Hindlimb muscle (tissue), 1 donor: ENCODE results near the gene SH3BP5. TPM values are rescaled to one million over a fixed set of nuclear protein-coding genes. Genes with fewer than 3 reads are reported as not detected.

ENCODE experiments used
- DNase-seq: peaks from one replicate; pipeline ENCODE4 v3.0.0-alpha.2; 2013
- polyA plus RNA-seq: library from polyadenylated mRNA; unstranded; fragments of 120-200 nt; gene quantifications from one replicate; pipeline ENCODE4 v1.2.1, GENCODE V29; 2013; ENCODE audit not compliant: insufficient read length

Gene SH3BP5
- polyA plus RNA-seq, 1 donor, result 31.9 TPM

GRCh38 chr3:15273227-15273626 lies 59.2 kb downstream of the SH3BP5 start:
- DNase-seq, result no peak

DNA sequence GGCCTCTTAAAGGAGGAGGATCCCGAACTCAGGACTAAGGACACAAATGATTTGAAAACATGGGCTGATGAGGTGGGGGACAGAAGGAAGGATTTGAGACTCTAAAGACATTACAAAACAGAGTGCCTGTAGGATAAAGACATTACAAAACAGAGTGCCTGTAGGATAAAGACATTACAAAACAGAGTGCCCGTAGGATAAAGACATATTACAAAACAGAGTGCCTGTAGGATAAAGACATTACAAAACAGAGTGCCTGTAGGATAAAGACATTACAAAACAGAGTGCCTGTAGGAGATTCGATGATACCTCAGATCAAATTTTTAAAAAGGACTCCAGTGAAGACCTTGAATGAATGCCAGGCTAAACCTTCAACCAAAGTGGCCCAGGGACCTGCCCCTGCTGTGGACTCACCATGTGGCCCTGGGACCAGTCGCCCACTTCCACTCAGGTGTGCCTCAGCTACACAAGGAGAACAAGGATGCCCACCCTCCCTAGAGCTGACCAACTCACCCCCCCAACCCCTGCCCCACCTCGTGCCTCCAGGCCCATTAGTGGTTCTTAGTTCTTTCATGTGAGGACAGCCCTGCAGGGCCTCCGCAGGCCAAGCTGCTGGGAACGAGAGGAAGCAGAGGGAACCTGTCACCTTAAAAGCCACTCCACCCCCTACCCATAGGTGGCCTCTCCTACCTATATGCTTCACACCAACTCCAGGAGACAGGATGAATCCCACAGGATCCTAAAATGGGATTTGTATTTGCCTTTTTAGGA lies 59.8 kb downstream of the SH3BP5 start:
- no peak for DNase-seq

DNA sequence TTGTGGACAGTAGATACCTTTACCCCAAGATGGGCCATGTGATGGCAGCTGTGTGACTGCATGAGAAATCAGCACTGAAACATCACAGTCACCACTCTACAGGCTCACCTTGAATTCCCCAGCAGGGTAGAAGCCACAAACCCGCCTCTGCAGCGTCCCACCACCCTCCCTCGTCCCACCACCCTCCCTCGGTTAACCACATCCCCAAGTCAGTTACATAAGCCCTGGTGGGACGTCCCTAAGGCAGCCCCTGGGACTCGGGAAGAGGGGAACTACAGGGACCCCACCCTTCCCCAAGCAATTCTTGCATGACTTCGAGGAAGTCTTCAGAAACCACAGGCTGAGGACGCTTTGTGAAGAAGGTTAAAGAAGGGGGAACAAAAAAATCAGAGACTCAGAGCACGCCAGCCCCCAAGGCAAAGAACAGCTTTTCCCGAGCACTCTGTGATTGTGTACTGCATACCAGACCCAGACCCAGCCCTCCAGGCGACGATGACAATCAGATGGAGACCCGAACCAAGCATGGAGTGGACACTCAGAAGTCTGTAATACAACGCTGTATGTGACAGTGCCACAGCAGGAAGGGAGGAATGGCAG lies 60.5 kb downstream of the SH3BP5 start:
- DNase-seq, result no peak

DNA sequence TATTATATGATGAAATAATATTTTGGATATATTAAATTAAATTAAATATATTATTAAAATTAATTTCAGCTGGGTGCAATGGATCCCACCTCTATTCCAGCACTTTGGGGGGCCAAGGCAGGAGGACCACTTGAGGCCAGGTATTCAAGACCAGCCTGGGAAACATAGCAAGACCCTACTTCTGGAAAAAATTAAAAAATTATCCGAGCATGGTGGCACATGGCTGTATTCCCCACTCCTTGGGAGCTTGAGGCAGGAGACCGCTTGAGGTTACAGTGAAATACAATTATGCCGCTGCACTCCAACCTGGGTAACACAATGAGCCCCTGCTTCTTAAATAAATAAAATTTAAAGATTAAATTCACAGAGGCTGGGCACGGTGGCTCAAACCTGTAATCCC lies 61.4 kb downstream of the SH3BP5 start:
- DNase-seq, result no peak

DNA sequence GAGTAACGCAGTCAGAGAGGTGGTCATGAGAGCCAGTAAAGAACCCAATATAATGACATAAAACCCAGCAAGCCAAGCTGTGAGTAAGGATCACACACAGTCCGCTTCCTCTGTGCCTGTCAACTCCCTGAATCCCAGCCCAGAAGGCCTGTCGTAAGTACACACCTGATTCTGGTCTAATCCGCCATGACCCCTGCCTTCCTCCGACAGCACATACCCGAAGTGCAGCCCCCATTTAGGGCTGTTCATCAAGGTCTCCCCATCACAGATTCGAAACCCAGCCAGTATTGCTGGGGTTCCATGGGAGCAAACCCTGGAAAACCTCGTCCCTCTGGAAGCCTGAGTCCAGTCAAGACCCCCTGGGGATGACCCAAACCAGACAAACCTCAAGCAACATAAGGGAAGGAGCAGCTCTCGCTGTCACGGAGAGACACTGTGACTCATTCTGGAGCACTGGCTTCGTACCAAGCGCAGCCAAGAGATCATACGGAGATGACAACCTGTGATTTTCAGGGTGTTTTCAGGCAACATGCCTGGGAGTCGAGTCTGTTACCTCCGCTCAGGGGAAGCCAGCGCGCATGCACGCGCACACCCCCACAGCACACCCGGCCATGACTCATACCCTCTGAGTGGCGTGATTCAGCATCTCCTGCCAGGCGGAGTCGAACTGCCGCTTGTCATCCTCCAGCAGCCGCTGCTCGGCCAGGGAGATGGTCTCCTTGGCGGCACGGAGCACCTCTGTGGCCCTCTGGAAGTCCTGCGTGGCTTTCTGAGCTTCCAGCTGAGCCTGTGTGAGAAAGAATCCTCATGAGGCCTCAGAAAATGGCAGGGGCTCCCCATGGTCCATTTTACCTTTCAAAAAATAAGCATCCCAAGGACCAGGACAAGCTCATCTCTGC lies 63.0 kb downstream of the SH3BP5 start:
- peak; percentile 58 for DNase-seq

DNA sequence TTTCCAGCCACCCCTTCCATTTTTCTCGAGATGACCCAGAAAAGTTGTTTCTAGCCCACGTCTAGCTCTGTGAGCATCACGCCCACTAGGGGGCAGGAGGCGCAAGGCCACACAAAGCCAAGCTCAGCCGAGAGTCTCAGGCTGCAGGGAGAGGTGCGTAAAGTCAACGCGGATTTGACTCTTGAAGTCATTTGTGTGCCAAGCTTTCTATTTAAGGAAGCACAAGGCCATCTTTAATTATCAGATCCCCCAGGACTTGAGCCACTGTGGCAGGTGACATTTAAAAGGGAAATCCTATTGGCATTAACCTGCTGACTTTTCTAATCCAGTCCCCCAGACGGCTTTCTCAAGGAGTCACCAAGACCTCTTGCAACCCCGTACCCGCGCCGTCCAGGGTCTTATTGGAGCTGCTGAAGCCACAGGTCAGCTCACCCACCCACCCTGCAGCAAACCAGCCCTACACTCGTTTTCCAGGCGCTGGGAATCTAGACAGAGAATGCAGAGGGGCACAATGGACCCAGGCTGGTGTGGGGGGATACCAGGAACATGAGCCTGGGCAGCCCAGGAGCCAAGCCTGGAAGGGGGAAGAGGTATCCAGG lies 64.3 kb downstream of the SH3BP5 start:
- peak; percentile 85 for DNase-seq

DNA sequence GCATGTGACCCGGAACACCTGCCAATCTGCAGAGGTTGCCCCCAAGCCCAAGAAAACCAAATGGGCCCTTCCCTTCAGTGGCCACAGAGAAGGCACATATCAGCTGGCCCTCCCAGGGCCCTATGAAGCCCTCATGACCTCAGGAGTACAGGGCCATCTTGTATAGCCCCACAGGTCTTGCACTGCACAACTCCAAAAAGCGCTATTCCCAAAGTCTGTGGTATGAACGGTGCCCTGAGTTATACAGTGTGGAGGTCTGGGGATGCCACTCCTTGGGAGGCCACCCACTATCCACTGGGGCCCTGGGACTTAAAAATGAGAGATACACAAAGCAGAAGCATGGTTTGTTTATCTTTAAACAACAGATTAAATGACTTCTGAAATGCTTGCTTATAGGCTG lies 64.9 kb downstream of the SH3BP5 start:
- DNase-seq, result no peak

- no peak for DNase-seq
These were observed 65.6 kb downstream of the SH3BP5 start for GRCh38 chr3:15266510-15267376.

GRCh38 chr3:15265655-15266509 lies 66.5 kb downstream of the SH3BP5 start:
- no peak for DNase-seq

DNA sequence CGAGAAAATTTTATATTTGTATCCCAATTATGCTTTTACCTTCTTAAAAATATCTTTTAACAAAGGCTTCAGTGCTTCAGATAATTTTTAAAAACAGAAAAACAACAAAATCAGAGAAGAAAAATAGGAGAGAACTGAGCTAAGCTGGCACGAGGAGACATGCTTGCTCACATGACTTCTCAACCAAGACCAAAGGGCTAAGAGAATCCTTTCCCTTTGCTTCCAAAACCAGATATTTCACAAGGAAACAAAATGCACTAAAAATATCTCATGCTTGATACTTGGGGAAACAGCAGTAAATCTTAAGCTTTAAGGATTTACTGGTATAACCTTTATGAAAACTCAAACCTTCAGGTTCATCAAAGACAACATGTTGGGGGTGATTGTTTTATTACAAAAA lies 67.9 kb downstream of the SH3BP5 start:
- no peak for DNase-seq

DNA sequence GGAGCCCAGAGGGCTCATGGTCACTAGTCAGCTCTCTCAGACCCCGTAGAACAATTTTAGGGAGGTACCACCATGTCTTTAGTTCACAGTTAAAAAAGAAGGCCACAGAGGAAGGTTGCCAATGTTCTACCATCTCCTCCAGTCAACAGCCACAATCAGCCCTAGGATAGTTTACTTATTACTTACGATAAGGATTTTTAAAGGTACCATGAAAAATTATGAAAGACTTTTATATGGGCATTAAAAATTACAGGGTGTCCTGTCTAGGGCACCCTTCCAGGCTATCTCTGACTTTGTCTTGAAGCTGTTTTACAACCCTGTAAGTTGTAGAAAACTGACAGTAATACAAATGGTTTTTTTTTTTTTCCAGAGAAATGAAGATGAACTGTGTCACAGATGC lies 68.5 kb downstream of the SH3BP5 start:
- DNase-seq, result no peak

DNA sequence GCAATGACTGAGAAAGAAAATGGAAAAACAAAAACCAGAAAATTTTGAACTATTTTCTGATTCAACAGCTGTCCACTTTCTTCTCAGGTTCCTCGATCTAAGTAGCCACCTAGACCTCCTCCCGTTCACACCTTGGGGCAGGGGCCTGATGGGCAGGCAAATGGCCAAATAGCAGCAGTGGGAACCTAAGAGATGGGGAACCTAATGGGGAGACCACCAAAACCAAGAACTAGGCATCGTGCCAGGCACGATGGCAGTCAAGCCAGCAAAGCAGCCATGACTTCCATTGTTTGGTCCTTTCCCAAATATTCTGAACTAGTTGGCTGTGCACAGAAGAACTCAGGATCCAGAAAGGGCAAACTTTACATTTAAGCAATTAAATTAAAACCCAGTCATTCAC lies 69.3 kb downstream of the SH3BP5 start:
- no peak for DNase-seq

- DNase-seq, result no peak
These were observed 70.4 kb downstream of the SH3BP5 start for GRCh38 chr3:15262021-15262420.

DNA sequence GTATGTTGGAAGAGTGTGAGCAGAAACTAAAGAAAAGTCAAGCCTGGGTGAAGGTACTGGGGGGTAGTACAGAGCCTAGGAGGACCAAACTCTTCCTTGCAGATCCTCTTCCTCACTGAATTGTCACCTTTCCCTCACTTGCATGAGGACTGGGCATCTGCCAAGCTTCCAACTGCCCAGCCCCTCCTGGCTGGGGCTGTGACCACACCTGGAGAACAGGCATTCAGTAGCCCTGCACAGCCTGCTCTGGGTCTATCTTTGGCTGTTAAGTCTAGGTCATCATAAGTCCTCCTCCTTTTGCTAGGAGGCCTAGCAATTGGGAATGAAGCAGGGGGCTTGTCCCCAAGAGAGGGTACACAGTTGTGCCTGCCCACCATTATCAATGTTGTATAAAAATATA lies 71.1 kb downstream of the SH3BP5 start:
- no peak for DNase-seq

DNA sequence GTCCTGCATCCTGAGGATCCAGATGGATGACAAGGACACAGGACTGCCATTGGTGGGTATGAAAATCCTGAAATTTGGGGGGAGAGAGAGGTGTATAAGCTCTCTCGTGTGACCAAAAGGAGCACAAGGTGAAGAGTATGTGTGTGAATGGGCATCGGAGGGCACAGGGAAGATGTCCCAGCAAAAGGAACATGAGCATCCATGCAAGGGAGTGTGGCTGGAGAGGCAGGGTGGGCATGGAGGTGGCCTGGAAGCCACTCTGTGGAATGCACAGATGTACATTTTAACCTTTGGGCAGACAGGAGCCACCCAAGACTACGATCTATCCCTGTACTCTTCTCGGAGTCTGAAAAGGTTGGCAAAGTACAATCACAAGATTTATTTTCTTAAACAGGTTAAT lies 71.9 kb downstream of the SH3BP5 start:
- no peak for DNase-seq

DNA sequence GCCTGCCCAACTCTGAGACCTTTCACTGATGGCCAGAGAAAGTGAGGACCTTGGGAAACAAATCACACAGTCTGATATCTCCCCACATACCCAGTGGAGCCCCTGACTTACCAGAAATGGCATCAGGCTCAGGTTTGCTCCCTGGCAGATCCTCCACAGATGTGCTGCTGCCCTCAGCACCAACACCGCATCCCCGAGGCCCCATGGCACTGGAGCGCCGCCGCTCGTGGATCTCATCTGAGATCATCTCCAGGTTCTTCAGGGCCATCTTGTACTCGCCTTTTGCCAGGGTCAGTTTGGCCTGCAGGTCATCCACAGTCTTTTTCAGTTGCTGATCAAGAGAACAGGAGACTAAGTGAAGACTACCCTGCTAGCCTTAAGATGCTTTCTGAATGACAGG lies 73.7 kb downstream of the SH3BP5 start:
- no peak for DNase-seq

DNA sequence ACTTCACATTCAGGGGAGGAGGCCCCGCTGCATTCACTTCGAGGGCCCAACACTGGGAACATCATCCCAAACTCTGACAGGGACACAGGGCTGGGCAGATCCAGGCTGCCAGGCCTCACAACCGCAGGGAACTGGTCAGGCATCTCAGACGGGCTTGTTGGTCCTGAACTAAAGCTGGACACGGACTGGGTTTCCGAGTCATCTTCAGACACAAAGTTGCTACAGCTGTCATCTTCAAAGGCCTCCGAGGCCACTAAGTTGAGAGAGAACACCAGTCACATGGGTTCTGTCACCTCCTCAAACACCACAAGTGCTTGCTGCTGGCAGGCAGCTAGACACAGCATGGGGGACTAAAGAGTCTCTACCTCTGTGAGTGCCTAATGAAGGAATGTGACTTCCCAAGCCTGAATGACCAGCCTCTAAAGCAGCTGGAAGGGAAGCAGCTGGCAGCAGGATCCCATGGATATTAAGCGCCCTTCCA lies 75.5 kb downstream of the SH3BP5 start:
- no peak for DNase-seq

DNA sequence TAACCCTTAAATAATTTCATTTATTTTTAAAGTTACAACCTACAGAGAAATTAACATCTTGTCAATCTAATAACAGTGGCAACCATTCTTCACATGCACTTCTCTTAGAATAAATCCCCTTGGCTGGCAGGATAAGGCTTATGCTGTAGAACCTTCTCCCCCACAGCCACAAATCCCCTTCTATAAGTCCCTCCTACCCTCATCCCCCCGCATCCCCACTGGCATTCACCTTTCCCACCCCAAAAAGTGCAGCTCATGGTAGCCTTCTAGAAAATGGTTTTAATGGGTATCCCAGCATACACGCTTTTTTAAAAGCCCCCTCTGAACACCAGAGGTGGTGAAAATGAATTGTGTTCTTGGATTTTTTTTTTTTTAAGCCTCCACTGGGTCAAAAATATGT lies 77.2 kb downstream of the SH3BP5 start:
- DNase-seq, result no peak

DNA sequence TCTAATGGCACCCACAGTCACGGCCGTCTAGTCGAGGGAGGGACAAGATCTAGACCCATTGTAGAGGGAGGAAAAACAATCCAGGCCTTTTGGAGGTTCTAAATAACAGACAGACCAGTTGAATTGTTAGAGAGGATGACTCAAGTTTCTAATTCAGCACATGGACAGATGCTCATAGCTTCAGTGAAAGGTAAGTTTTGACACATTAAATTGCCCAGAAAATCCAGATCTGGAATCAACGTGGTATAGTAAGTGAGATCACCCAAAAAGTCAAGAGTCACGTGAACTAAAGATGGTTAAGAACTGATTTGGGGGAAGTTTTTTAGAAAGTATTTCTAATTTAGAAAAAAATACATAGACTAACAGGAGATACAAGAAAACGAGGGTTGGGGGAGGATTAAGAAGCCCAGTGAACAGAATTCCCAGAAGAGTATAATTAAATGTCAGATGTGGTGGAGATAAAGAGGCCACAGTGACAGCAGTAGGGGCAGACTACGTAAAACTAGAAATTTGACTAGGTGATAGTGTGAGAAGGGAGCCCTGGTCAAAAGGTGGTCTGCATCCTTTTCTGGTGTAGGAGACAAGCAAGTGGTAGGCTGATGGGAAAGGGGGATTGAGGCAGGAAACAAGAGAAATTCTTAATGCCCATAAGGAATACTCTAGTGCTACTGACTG lies 79.2 kb downstream of the SH3BP5 start:
- no peak for DNase-seq

GRCh38 chr3:15246186-15246585 lies 86.2 kb downstream of the SH3BP5 start:
- no peak for DNase-seq
